Measurements from ENCODE around the gene TOM1L2. TPM values are rescaled to one million over a fixed set of nuclear protein-coding genes. Genes with fewer than 3 reads are reported as not detected.
A peak's percentile ranks its signal among the peaks of the same experiment; 100 is the strongest.

Gene TOM1L2
- total and polyA plus RNA-seq, 2 donors (not counting 1 experiment from before 2014, with no cell fraction given) = 33.9 to 35.9 TPM

DNA sequence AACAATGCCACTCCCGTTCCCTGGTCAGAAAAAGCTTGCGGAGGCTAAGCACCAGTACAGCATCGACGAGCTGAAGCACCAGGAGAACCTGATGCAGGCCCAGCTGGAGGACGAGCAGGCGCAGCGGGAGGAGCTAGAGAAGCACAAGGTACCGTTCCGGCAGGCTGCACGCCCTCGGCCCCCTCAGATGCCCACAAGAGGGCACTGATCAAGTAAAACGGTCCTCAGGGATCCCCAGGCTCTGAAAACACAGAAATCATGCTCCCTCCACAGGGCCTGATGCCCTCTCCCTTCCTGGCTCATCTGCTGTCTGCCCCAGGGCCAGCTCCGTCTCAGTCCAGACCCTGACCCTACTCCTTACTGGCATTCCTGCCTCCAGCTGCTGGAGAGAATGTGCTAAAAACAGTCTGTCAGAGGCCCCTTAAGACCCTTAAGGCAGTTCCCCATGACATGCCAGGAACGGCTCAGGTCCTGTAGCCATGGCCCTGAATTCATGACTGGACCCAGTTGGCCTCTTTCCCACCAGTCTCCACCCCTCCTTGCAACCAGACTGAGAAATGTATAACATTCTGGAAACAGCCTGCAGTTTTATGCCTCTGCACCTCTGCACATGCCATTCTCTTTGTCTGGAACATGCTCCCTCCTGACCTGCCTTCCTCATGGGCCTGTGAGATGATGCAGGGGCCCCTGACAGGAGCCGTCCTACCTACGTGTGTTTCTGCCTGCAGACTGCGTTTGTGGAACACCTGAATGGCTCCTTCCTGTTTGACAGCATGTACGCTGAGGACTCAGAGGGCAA lies 22.3 kb upstream of the TOM1L2 start:
- Histone ChIP-seq H3K36me3 (ENCODE audit: control insufficient read depth, insufficient read depth, low read length) (no peaks in the 10 kb centered on the region), H4K20me1 (ENCODE audit: control insufficient read depth, extremely low read depth, insufficient read depth, low read length) (no peaks in the 10 kb centered on the region), H3K4me2 (ENCODE audit: extremely low read depth, insufficient read depth, low read length) (no peak overlapping the region), H3K9me3 (ENCODE audit: control insufficient read depth, insufficient read depth, low read depth, low read length) (no peaks in the 10 kb centered on the region), H3K79me2 (ENCODE audit: control insufficient read depth, insufficient read depth, low read length) (no peaks in the 10 kb centered on the region), H2AFZ (ENCODE audit: low read length) (no peak overlapping the region), H3K27me3 (ENCODE audit: control insufficient read depth, insufficient read depth, low read length) (no peaks in the 10 kb centered on the region), H3K9ac (ENCODE audit: insufficient read depth, low read length) (no peak overlapping the region), H3K4me1 (ENCODE audit: control insufficient read depth, extremely low read depth, insufficient read depth, low read length) (peaks cover 4% of the 10 kb centered on the region), H3K27ac (ENCODE audit: insufficient read depth, low read length) (no peak overlapping the region), H3K4me3 (replicated peaks in 1 of 4; ENCODE audit: control extremely low read depth in 1 of 4, insufficient read depth in 1 of 4, low read depth in 3 of 4, low read length in 4 of 4) (no peak overlapping the region)
- DNase-seq (ENCODE audit: low read depth in 2 of 2) = peak in 1 of 2 donors; percentile 38
- no peak for TF ChIP-seq EZH2 (IDR thresholded peaks at IDR 0.05; ENCODE audit: low read length, missing control alignments)
- TF ChIP-seq, protein P1, sequence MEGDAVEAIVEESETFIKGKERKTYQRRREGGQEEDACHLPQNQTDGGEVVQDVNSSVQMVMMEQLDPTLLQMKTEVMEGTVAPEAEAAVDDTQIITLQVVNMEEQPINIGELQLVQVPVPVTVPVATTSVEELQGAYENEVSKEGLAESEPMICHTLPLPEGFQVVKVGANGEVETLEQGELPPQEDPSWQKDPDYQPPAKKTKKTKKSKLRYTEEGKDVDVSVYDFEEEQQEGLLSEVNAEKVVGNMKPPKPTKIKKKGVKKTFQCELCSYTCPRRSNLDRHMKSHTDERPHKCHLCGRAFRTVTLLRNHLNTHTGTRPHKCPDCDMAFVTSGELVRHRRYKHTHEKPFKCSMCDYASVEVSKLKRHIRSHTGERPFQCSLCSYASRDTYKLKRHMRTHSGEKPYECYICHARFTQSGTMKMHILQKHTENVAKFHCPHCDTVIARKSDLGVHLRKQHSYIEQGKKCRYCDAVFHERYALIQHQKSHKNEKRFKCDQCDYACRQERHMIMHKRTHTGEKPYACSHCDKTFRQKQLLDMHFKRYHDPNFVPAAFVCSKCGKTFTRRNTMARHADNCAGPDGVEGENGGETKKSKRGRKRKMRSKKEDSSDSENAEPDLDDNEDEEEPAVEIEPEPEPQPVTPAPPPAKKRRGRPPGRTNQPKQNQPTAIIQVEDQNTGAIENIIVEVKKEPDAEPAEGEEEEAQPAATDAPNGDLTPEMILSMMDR (conservative IDR thresholded peaks at IDR 0.05 in 1 of 2, IDR thresholded peaks at IDR 0.05 in 1 of 2; ENCODE audit: low read depth in 1 of 2, low read length in 2 of 2) = peak; percentile 24 to 45

GRCh38 chr17:17993852-17994251 lies 21.7 kb upstream of the TOM1L2 start:
- DNase-seq (ENCODE audit: low read depth in 2 of 2) = no peak
- Histone ChIP-seq H3K79me2 (ENCODE audit: control insufficient read depth, insufficient read depth, low read length) (no peaks in the 10 kb centered on the region), H3K4me2 (ENCODE audit: extremely low read depth, insufficient read depth, low read length) (no peak overlapping the region), H2AFZ (ENCODE audit: low read length) (no peak overlapping the region), H3K27me3 (ENCODE audit: control insufficient read depth, insufficient read depth, low read length) (no peaks in the 10 kb centered on the region), H4K20me1 (ENCODE audit: control insufficient read depth, extremely low read depth, insufficient read depth, low read length) (no peaks in the 10 kb centered on the region), H3K27ac (ENCODE audit: insufficient read depth, low read length) (no peak overlapping the region), H3K9me3 (ENCODE audit: control insufficient read depth, insufficient read depth, low read depth, low read length) (no peaks in the 10 kb centered on the region), H3K9ac (ENCODE audit: insufficient read depth, low read length) (no peak overlapping the region), H3K4me3 (replicated peaks in 1 of 4; ENCODE audit: control extremely low read depth in 1 of 4, insufficient read depth in 1 of 4, low read depth in 3 of 4, low read length in 4 of 4) (no peak overlapping the region), H3K4me1 (ENCODE audit: control insufficient read depth, extremely low read depth, insufficient read depth, low read length) (peaks cover 4% of the 10 kb centered on the region), H3K36me3 (ENCODE audit: control insufficient read depth, insufficient read depth, low read length) (no peaks in the 10 kb centered on the region)
- TF ChIP-seq, protein P1 (conservative IDR thresholded peaks at IDR 0.05 in 1 of 2, IDR thresholded peaks at IDR 0.05 in 1 of 2; ENCODE audit: low read depth in 1 of 2, low read length in 2 of 2) = no peak
- no peak for TF ChIP-seq EZH2 (IDR thresholded peaks at IDR 0.05; ENCODE audit: low read length, missing control alignments)

DNA sequence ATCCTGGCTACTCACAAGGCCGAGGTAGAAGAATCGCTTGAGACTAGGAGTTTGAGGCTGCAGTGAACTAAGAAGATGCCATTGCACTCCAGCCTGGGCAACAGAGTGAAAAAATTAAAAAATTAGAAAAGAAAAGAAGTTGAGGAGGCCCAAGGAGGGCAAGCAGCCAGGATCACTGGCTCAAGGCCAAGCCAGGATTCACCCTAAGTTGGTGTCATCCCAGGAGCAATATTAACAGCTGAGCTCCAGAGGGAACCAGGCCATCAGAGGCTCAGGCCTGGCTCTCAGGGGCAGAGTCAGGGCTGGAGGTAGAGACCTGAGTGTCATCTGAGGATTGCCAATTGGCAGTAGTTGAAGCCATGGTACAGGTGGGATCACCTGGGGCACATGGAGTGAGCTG lies 21.2 kb upstream of the TOM1L2 start:
- no peaks in the 10 kb centered on the region for H4K20me1 ChIP-seq (ENCODE audit: control insufficient read depth, extremely low read depth, insufficient read depth, low read length)

More for the DNA sequence above, 21.2 kb upstream of the TOM1L2 start:
- Histone ChIP-seq H3K4me2 (ENCODE audit: extremely low read depth, insufficient read depth, low read length) (no peak overlapping the region), H3K79me2 (ENCODE audit: control insufficient read depth, insufficient read depth, low read length) (no peaks in the 10 kb centered on the region), H3K9me3 (ENCODE audit: control insufficient read depth, insufficient read depth, low read depth, low read length) (no peaks in the 10 kb centered on the region), H3K27me3 (ENCODE audit: control insufficient read depth, insufficient read depth, low read length) (no peaks in the 10 kb centered on the region), H3K36me3 (ENCODE audit: control insufficient read depth, insufficient read depth, low read length) (no peaks in the 10 kb centered on the region), H3K9ac (ENCODE audit: insufficient read depth, low read length) (no peak overlapping the region), H3K4me1 (ENCODE audit: control insufficient read depth, extremely low read depth, insufficient read depth, low read length) (peaks cover 4% of the 10 kb centered on the region), H3K4me3 (replicated peaks in 1 of 4; ENCODE audit: control extremely low read depth in 1 of 4, insufficient read depth in 1 of 4, low read depth in 3 of 4, low read length in 4 of 4) (no peak overlapping the region), H2AFZ (ENCODE audit: low read length) (no peak overlapping the region), H3K27ac (ENCODE audit: insufficient read depth, low read length) (no peak overlapping the region)
- TF ChIP-seq, protein P1 (conservative IDR thresholded peaks at IDR 0.05 in 1 of 2, IDR thresholded peaks at IDR 0.05 in 1 of 2; ENCODE audit: low read depth in 1 of 2, low read length in 2 of 2) = no peak
- TF ChIP-seq EZH2 (IDR thresholded peaks at IDR 0.05; ENCODE audit: low read length, missing control alignments) = no peak
- DNase-seq (ENCODE audit: low read depth in 2 of 2) = no peak

Data from fibroblast of lung (primary cell).